Measurements from ENCODE around the gene SLC6A6. TPM values are rescaled to one million over a fixed set of nuclear protein-coding genes. Genes with fewer than 3 reads are reported as not detected.

SLC6A6 gene
- total and polyA plus RNA-seq, 8 donors: 14.0 to 134 (median 20.8) TPM

- intact Hi-C loops (cut with DNase I): no loop called here
- Histone ChIP-seq H3K27ac (peak overlapping the region; percentile 77 to 90), H3K4me3 (no peak overlapping the region), H3K27me3 (no peaks in the 10 kb centered on the region), H3K4me1 (peaks cover 51 to 100% of the 10 kb centered on the region in 2 donors), H3K36me3 (peaks cover 0 to 36% of the 10 kb centered on the region in 2 donors), H3K9me3 (no peaks in the 10 kb centered on the region)
- TF ChIP-seq CTCF (IDR thresholded peaks at IDR 0.05): no peak
- DNase-seq (no peak), ATAC-seq (no peak)
Observed at GRCh38 chr3:14410106-14410502, 7.7 kb downstream of the SLC6A6 start.

- intact Hi-C loops (cut with DNase I): no loop called here
Observed at GRCh38 chr3:14410503-14411165, 8.2 kb downstream of the SLC6A6 start.

GRCh38 chr3:14411166-14411526 lies 8.7 kb downstream of the SLC6A6 start:
- Histone ChIP-seq H3K36me3 (peaks cover 0 to 42% of the 10 kb centered on the region in 2 donors), H3K4me3 (no peak overlapping the region), H3K9me3 (no peaks in the 10 kb centered on the region), H3K27me3 (no peaks in the 10 kb centered on the region), H3K27ac (peak overlapping the region; percentile 70 to 90), H3K4me1 (peaks cover 41 to 100% of the 10 kb centered on the region in 2 donors)
- intact Hi-C loops (cut with DNase I): no loop called here
- peak in 2 of 4 donors; percentile 80 to 81 for DNase-seq
- peak; percentile 83 for ATAC-seq
- TF ChIP-seq CTCF (IDR thresholded peaks at IDR 0.05): no peak

More at GRCh38 chr3:14410503-14411165, 8.2 kb downstream of the SLC6A6 start:
- DNase-seq (peak in 2 of 4 donors; percentile 87), ATAC-seq (peak; percentile 76)
- Histone ChIP-seq H3K9me3 (no peaks in the 10 kb centered on the region), H3K4me1 (peaks cover 46 to 100% of the 10 kb centered on the region in 2 donors), H3K4me3 (no peak overlapping the region), H3K27ac (peak overlapping the region; percentile 77 to 90), H3K27me3 (no peaks in the 10 kb centered on the region), H3K36me3 (peaks cover 0 to 37% of the 10 kb centered on the region in 2 donors)
- no peak for TF ChIP-seq CTCF (IDR thresholded peaks at IDR 0.05)

- ATAC-seq: no peak
Observed at GRCh38 chr3:14411988-14412387, 9.6 kb downstream of the SLC6A6 start.

More at GRCh38 chr3:14411988-14412387, 9.6 kb downstream of the SLC6A6 start:
- H3K4me3 ChIP-seq: no peak overlapping the region
- intact Hi-C loops (cut with DNase I): no loop called here
- no peaks in the 10 kb centered on the region for H3K9me3 ChIP-seq
- no peak for TF ChIP-seq CTCF (IDR thresholded peaks at IDR 0.05)
- H3K36me3 ChIP-seq: peaks cover 0 to 48% of the 10 kb centered on the region in 2 donors
- DNase-seq: no peak
- peak overlapping the region; percentile 70 to 90 for H3K27ac ChIP-seq
- H3K27me3 ChIP-seq: no peaks in the 10 kb centered on the region
- H3K4me1 ChIP-seq: peaks cover 40 to 96% of the 10 kb centered on the region in 2 donors
